H9 (cell line): ENCODE data around the gene RBKS. TPM values are rescaled to one million over a fixed set of nuclear protein-coding genes. Genes with fewer than 3 reads are reported as not detected.

Source experiments
- DNase-seq: peaks from one replicate; pipeline ENCODE4 v3.0.0-alpha.2; 2017
- H2AFZ ChIP-seq: one replicate; pipeline ENCODE4 v1.6.1; 2013; ENCODE audit warnings: mild to moderate bottlenecking, low read length, control low read depth, moderate library complexity
- H2AK5ac ChIP-seq: 2 replicates; pipeline ENCODE4 v1.6.1; 2013; ENCODE audit warnings: low read length, control low read depth, mixed read lengths; ENCODE audit not compliant: insufficient read length
- H2BK120ac ChIP-seq: one replicate; pipeline ENCODE4 v1.6.1; 2013; ENCODE audit warnings: low read depth, mild to moderate bottlenecking, low read length, control low read depth, inconsistent platforms; ENCODE audit not compliant: poor library complexity, severe bottlenecking
- H2BK12ac ChIP-seq: 2 replicates; pipeline ENCODE4 v1.6.1; 2013; ENCODE audit warnings: low read length, control low read depth, mixed read lengths, low read depth; ENCODE audit not compliant: insufficient read length
- H2BK15ac ChIP-seq: 2 replicates; pipeline ENCODE4 v1.6.1; 2013; ENCODE audit warnings: low read depth, low read length, control low read depth
- H2BK20ac ChIP-seq: one replicate; pipeline ENCODE4 v1.6.1; 2013; ENCODE audit warnings: low read depth, mild to moderate bottlenecking, low read length, control low read depth, inconsistent platforms; ENCODE audit not compliant: poor library complexity, severe bottlenecking
- H2BK5ac ChIP-seq: 2 replicates; pipeline ENCODE4 v1.6.1; 2013; ENCODE audit warnings: low read length, control low read depth, mixed read lengths; ENCODE audit not compliant: insufficient read length
- H3K14ac ChIP-seq: 2 replicates; pipeline ENCODE4 v1.6.1; 2013; ENCODE audit warnings: low read length, control low read depth; ENCODE audit not compliant: insufficient read depth
- H3K18ac ChIP-seq: 2 replicates; pipeline ENCODE4 v1.6.1; 2013; ENCODE audit warnings: low read depth, mild to moderate bottlenecking, mixed read lengths, low read length, control low read depth; ENCODE audit not compliant: insufficient read length
- H3K23ac ChIP-seq: 2 replicates; pipeline ENCODE4 v1.6.1; 2013; ENCODE audit warnings: low read length, control low read depth, mixed read lengths, low read depth; ENCODE audit not compliant: insufficient read length
- H3K23me2 ChIP-seq: 2 replicates; pipeline ENCODE4 v1.6.1; 2013; ENCODE audit warnings: low read depth, mild to moderate bottlenecking, mixed read lengths, low read length, control low read depth; ENCODE audit not compliant: insufficient read length, poor library complexity, severe bottlenecking
- H3K27ac ChIP-seq: 2 replicates; pipeline ENCODE4 v1.5.1; 2013; ENCODE audit warnings: low read length, control low read depth, mixed read lengths, low read depth; ENCODE audit not compliant: insufficient read length
- H3K27me3 ChIP-seq: 2 replicates; pipeline ENCODE4 v1.6.1; 2013; ENCODE audit warnings: low read length, control low read depth, inconsistent platforms; ENCODE audit not compliant: insufficient read depth
- H3K4ac ChIP-seq: 2 replicates; pipeline ENCODE4 v1.6.1; 2013; ENCODE audit warnings: low read depth, mild to moderate bottlenecking, control low read depth, inconsistent platforms, low read length, moderate library complexity
- H3K4me1 ChIP-seq: 2 replicates; pipeline ENCODE4 v1.6.1; 2013; ENCODE audit warnings: low read length, control low read depth, inconsistent platforms; ENCODE audit not compliant: insufficient read depth
- H3K4me2 ChIP-seq: 2 replicates; pipeline ENCODE4 v1.6.1; 2013; ENCODE audit warnings: low read length, control low read depth, mixed read lengths; ENCODE audit not compliant: insufficient read length, insufficient read depth
- H3K56ac ChIP-seq: 2 replicates; pipeline ENCODE4 v1.6.1; 2013; ENCODE audit warnings: low read depth, mild to moderate bottlenecking, mixed read lengths, low read length, control low read depth; ENCODE audit not compliant: insufficient read length
- H3K79me1 ChIP-seq: 2 replicates; pipeline ENCODE4 v1.6.1; 2013; ENCODE audit warnings: low read depth, mild to moderate bottlenecking, moderate library complexity, low read length, control low read depth, inconsistent platforms; ENCODE audit not compliant: insufficient read depth, poor library complexity, severe bottlenecking
- H3K79me2 ChIP-seq: 2 replicates; pipeline ENCODE4 v1.6.1; 2013; ENCODE audit warnings: low read length, control low read depth, inconsistent platforms; ENCODE audit not compliant: insufficient read depth
- H3K9ac ChIP-seq: 2 replicates; pipeline ENCODE4 v1.6.1; 2013; ENCODE audit warnings: low read length, control low read depth, mixed read lengths; ENCODE audit not compliant: insufficient read length; ENCODE audit errors: extremely low read depth
- H3K9me3 ChIP-seq: one replicate; pipeline ENCODE4 v1.6.1; 2013; ENCODE audit warnings: low read depth, low read length, inconsistent platforms; ENCODE audit not compliant: control insufficient read depth
- H3T11ph ChIP-seq: one replicate; pipeline ENCODE4 v1.6.1; 2013; ENCODE audit warnings: mild to moderate bottlenecking, low read length, control low read depth, inconsistent platforms
- H4K20me1 ChIP-seq: one replicate; pipeline ENCODE4 v1.6.1; 2013; ENCODE audit not compliant: control insufficient read depth, insufficient read length, insufficient read depth
- H4K5ac ChIP-seq: 2 replicates; pipeline ENCODE4 v1.6.1; 2013; ENCODE audit warnings: low read depth, mild to moderate bottlenecking, mixed read lengths, low read length, control low read depth; ENCODE audit not compliant: insufficient read length
- H4K8ac ChIP-seq: replicated peaks from 2 replicates; pipeline ENCODE4 v1.6.1; 2013; ENCODE audit warnings: low read length, control low read depth, mixed read lengths, low read depth; ENCODE audit not compliant: insufficient read length
- H4K91ac ChIP-seq: 2 replicates; pipeline ENCODE4 v1.6.1; 2013; ENCODE audit warnings: low read depth, mild to moderate bottlenecking, moderate library complexity, mixed read lengths, low read length, control low read depth; ENCODE audit not compliant: insufficient read length
- H3K27ac Mint-ChIP-seq, 3 experiments: 2 replicates in 2 of 3; 3 replicates in 1 of 3; pipeline ENCODE4 v1.8.0; 2020 to 2021; ENCODE audit warnings: mixed read lengths in 3 of 3, mild to moderate bottlenecking in 1 of 3, moderate library complexity in 1 of 3
- H3K27me3 Mint-ChIP-seq: 2 replicates; pipeline ENCODE4 v1.8.0; 2021; ENCODE audit warnings: low read depth, mild to moderate bottlenecking, moderate library complexity, mixed read lengths
- H3K36me3 Mint-ChIP-seq, 3 experiments: 2 replicates in 2 of 3; 3 replicates in 1 of 3; pipeline ENCODE4 v1.8.0; 2020 to 2021; ENCODE audit warnings: low read depth in 3 of 3, mixed read lengths in 3 of 3; ENCODE audit not compliant: insufficient read depth in 1 of 3
- H3K4me1 Mint-ChIP-seq, 2 experiments: 2 replicates each; pipeline ENCODE4 v1.8.0; 2020; ENCODE audit warnings: mixed read lengths in 2 of 2
- H3K4me3 Mint-ChIP-seq, 2 experiments: 2 replicates in 1 of 2; 3 replicates in 1 of 2; pipeline ENCODE4 v1.8.0; 2020 to 2021; ENCODE audit warnings: mild to moderate bottlenecking in 2 of 2, mixed read lengths in 2 of 2, moderate library complexity in 1 of 2
- H3K9me3 Mint-ChIP-seq, 2 experiments: 2 replicates in 1 of 2; 3 replicates in 1 of 2; pipeline ENCODE4 v1.8.0; 2020; ENCODE audit warnings: mild to moderate bottlenecking in 2 of 2, mixed read lengths in 2 of 2, moderate library complexity in 1 of 2
- WGBS: extraction: QIAGEN DNeasy Blood & Tissue Kit; methylation state at CpG from one replicate; pipeline ENCODE4 v1.1.7; 2013; ENCODE audit warnings: missing lambda C conversion rate, low lambda C conversion rate, mixed read lengths; ENCODE audit not compliant: insufficient read length; ENCODE audit errors: extremely low coverage; 5-methylcytosine and 5-hydroxymethylcytosine counted together
- total RNA-seq: library from RNA; stranded (reverse); gene quantifications from 2 replicates; pipeline ENCODE4 v1.2.1, GENCODE V29; 2021
- TF ChIP-seq, protein P1 (sequence below): fragments of 200-600 bp; sonication (generic); conservative IDR thresholded peaks from 3 replicates; pipeline ENCODE4 v1.8.0; 2021; ENCODE audit warnings: antibody characterized with exemption, mild to moderate bottlenecking

Gene RBKS
- total RNA-seq, 1 experiment from 2014 or later: 2.3 TPM

GRCh38 chr2:27854229-27854862 lies 35.8 kb downstream of the RBKS start:
- no peak overlapping the region for H2BK120ac ChIP-seq
- Mint-ChIP-seq H3K4me1 (no peaks in the 10 kb centered on the region), H3K27ac (no peak overlapping the region), H3K36me3 (no peaks in the 10 kb centered on the region; a peak in 3 of 7 replicates), H3K9me3 (peaks cover 17 to 23% of the 10 kb centered on the region in 2 experiments), H3K27me3 (peaks cover 11% of the 10 kb centered on the region), H3K4me3 (no peak overlapping the region)
- no peaks in the 10 kb centered on the region for H3K4me1 ChIP-seq
- H3K14ac ChIP-seq: no peak overlapping the region
- no peak overlapping the region for H4K8ac ChIP-seq
- H2BK15ac ChIP-seq: no peak overlapping the region
- H4K91ac ChIP-seq: no peak overlapping the region
- H4K20me1 ChIP-seq: no peaks in the 10 kb centered on the region
- WGBS: no CpG with 5 or more reads among the region's 3 CpGs
- H2BK5ac ChIP-seq: no peak overlapping the region
- H4K5ac ChIP-seq: no peak overlapping the region
- no peak overlapping the region for H3K56ac ChIP-seq
- H3K23me2 ChIP-seq: no peaks in the 10 kb centered on the region
- TF ChIP-seq, protein P1, sequence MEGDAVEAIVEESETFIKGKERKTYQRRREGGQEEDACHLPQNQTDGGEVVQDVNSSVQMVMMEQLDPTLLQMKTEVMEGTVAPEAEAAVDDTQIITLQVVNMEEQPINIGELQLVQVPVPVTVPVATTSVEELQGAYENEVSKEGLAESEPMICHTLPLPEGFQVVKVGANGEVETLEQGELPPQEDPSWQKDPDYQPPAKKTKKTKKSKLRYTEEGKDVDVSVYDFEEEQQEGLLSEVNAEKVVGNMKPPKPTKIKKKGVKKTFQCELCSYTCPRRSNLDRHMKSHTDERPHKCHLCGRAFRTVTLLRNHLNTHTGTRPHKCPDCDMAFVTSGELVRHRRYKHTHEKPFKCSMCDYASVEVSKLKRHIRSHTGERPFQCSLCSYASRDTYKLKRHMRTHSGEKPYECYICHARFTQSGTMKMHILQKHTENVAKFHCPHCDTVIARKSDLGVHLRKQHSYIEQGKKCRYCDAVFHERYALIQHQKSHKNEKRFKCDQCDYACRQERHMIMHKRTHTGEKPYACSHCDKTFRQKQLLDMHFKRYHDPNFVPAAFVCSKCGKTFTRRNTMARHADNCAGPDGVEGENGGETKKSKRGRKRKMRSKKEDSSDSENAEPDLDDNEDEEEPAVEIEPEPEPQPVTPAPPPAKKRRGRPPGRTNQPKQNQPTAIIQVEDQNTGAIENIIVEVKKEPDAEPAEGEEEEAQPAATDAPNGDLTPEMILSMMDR: no peak
- no peak overlapping the region for H3K18ac ChIP-seq
- no peak overlapping the region for H3T11ph ChIP-seq
- H3K27ac ChIP-seq: no peak overlapping the region
- no peaks in the 10 kb centered on the region for H3K27me3 ChIP-seq
- H3K23ac ChIP-seq: no peak overlapping the region
- H3K4ac ChIP-seq: no peak overlapping the region
- H2AK5ac ChIP-seq: no peak overlapping the region
- H2BK20ac ChIP-seq: no peak overlapping the region
- no peaks in the 10 kb centered on the region for H3K79me1 ChIP-seq
- no peaks in the 10 kb centered on the region for H3K9me3 ChIP-seq
- H2BK12ac ChIP-seq: no peak overlapping the region
- H3K79me2 ChIP-seq: no peaks in the 10 kb centered on the region
- no peak overlapping the region for H3K4me2 ChIP-seq
- DNase-seq: no peak
- no peak overlapping the region for H2AFZ ChIP-seq
- no peak overlapping the region for H3K9ac ChIP-seq
